GM10266 (cell line): Measurements from ENCODE around the gene VAMP8.

Experiments used
- DNase-seq: peaks from one replicate; pipeline ENCODE4 v3.0.0; 2012; ENCODE audit errors: extremely low spot score
- TF ChIP-seq, protein P1 (sequence below): IDR thresholded peaks from 2 replicates; pipeline ENCODE4 v1.5.1; 2012; ENCODE audit warnings: mild to moderate bottlenecking, low read depth; ENCODE audit not compliant: control insufficient read depth, insufficient read depth; ENCODE audit errors: missing control alignments

Gene VAMP8

DNA sequence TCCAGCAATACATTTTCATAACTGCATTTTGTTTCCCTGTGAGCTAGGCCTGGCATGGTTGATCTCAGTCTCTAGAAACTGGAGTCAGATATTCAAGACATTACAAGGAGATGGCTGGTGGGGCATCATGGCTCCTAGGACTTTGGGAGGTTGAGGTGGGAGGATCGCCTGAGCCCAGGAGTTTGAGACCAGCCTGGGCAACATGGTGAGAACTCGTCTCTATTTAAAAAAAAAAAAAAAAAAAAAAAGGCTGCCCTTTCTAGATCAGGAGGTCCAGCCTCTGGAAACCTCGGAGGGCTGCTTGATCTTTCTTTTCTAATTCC lies 362 bp upstream of the VAMP8 start:
- DNase-seq, result no peak
- TF ChIP-seq, protein P1, sequence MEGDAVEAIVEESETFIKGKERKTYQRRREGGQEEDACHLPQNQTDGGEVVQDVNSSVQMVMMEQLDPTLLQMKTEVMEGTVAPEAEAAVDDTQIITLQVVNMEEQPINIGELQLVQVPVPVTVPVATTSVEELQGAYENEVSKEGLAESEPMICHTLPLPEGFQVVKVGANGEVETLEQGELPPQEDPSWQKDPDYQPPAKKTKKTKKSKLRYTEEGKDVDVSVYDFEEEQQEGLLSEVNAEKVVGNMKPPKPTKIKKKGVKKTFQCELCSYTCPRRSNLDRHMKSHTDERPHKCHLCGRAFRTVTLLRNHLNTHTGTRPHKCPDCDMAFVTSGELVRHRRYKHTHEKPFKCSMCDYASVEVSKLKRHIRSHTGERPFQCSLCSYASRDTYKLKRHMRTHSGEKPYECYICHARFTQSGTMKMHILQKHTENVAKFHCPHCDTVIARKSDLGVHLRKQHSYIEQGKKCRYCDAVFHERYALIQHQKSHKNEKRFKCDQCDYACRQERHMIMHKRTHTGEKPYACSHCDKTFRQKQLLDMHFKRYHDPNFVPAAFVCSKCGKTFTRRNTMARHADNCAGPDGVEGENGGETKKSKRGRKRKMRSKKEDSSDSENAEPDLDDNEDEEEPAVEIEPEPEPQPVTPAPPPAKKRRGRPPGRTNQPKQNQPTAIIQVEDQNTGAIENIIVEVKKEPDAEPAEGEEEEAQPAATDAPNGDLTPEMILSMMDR, result no peak

GRCh38 chr2:85578243-85579180 lies 1.1 kb downstream of the VAMP8 start:
- peak; percentile 51 for DNase-seq
- TF ChIP-seq, protein P1, result no peak

GRCh38 chr2:85579266-85579935 lies 2.0 kb downstream of the VAMP8 start:
- TF ChIP-seq, protein P1, result no peak
- DNase-seq, result peak; percentile 49

DNA sequence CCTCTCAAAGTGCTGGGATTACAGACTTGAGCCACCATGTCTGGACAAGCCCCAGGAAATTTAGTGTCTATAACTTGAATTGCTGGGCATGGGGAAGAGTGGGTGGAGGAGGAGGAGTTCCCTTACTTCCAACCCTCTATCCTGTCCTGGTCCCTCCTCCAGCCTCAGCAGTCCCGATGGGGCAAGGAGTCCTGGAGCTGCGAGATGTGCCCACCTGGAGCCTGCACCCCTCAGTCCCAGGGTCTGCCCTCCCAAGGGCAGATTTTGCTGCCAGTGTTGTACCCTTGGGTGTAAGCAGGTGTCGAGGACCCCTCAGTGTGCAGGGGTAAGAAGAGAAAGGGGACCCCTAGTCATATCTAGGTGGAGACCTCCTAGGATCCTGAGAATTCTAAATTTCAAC lies 2.8 kb downstream of the VAMP8 start:
- TF ChIP-seq, protein P1, result no peak
- no peak for DNase-seq

DNA sequence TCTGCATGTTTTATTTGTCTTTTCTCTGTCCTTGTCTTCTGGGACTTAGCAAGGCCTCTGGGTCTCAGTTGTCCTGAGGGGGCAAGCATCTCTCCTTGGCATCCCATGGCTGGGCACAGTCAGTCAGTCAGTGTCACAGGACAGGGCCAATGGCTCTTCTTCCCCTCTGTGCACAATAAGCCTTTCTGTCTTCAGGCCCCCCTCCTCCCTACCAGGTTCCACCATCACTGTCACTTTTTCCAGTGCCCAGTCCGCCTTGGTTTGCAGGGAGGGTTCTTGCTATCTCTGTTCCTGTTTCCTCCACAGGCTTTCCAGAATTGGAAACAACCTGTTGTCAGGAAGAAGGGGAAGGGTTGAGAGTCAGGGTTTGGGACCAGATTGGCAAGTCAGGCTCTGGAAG lies 5.1 kb downstream of the VAMP8 start:
- TF ChIP-seq, protein P1, result no peak
- no peak for DNase-seq

- DNase-seq, result peak; percentile 56
- TF ChIP-seq, protein P1, result no peak
Measured at GRCh38 chr2:85583667-85584353, 6.4 kb downstream of the VAMP8 start.
